ENCODE measurements around the gene DNAJC2. TPM values are rescaled to one million over a fixed set of nuclear protein-coding genes. Genes with fewer than 3 reads are reported as not detected.

The DNAJC2 gene
- total and polyA plus RNA-seq, 9 donors, result 11.1 to 29.5 (median 18.3) TPM

- WGBS, 3 donors, result 68 to 79% (median 77%) methylated on average over 2 of the region's 2 CpGs
- intact Hi-C loops (cut with DNase I), result no loop called here
- Histone ChIP-seq H3K27ac (no peak overlapping the region), H3K4me1 (ENCODE audit: insufficient read depth) (no peaks in the 10 kb centered on the region), H3K36me3 (no peaks in the 10 kb centered on the region), H3K9me3 (no peaks in the 10 kb centered on the region), H3K4me3 (no peak overlapping the region), H3K27me3 (no peaks in the 10 kb centered on the region)
- DNase-seq, result no peak
- TF ChIP-seq CTCF (IDR thresholded peaks at IDR 0.05) (no peak), EP300 (IDR thresholded peaks at IDR 0.05) (no peak), POLR2A (IDR thresholded peaks at IDR 0.05) (no peak)
Measured at GRCh38 chr7:103314852-103315251, 29.7 kb downstream of the DNAJC2 start.

- Histone ChIP-seq H3K4me1 (ENCODE audit: insufficient read depth) (no peaks in the 10 kb centered on the region), H3K9me3 (no peaks in the 10 kb centered on the region), H3K27ac (no peak overlapping the region), H3K27me3 (no peaks in the 10 kb centered on the region), H3K36me3 (no peaks in the 10 kb centered on the region), H3K4me3 (no peak overlapping the region)
- no peak for DNase-seq
- intact Hi-C loops (cut with DNase I), result no loop called here
- 57 to 64% (median 63%) methylated on average over 3 of the region's 3 CpGs for WGBS, 3 donors
- TF ChIP-seq POLR2A (IDR thresholded peaks at IDR 0.05) (no peak), EP300 (IDR thresholded peaks at IDR 0.05) (no peak), CTCF (IDR thresholded peaks at IDR 0.05) (no peak)
Measured at GRCh38 chr7:103307503-103308231, 36.9 kb downstream of the DNAJC2 start.

GRCh38 chr7:103301441-103301840 lies 43.1 kb downstream of the DNAJC2 start:
- Histone ChIP-seq H3K4me3 (no peak overlapping the region), H3K27ac (no peak overlapping the region), H3K9me3 (no peaks in the 10 kb centered on the region), H3K4me1 (ENCODE audit: insufficient read depth) (peaks cover 4% of the 10 kb centered on the region), H3K27me3 (no peaks in the 10 kb centered on the region), H3K36me3 (no peaks in the 10 kb centered on the region)
- intact Hi-C loops (cut with DNase I), result no loop called here
- TF ChIP-seq POLR2A (IDR thresholded peaks at IDR 0.05), result no peak
- TF ChIP-seq CTCF (IDR thresholded peaks at IDR 0.05), result no peak
- no peak for TF ChIP-seq EP300 (IDR thresholded peaks at IDR 0.05)
- DNase-seq, result no peak
- WGBS, 3 donors, result 55 to 61% (median 60%) methylated on average over 2 of the region's 2 CpGs

- TF ChIP-seq CTCF (IDR thresholded peaks at IDR 0.05) (no peak), POLR2A (IDR thresholded peaks at IDR 0.05) (no peak), EP300 (IDR thresholded peaks at IDR 0.05) (no peak)
- peaks cover 4% of the 10 kb centered on the region for H3K4me1 ChIP-seq (ENCODE audit: insufficient read depth)
- intact Hi-C loops (cut with DNase I), result no loop called here
- no peak for DNase-seq
- H3K36me3 ChIP-seq, result no peaks in the 10 kb centered on the region
- H3K4me3 ChIP-seq, result no peak overlapping the region
- H3K27ac ChIP-seq, result no peak overlapping the region
- no peaks in the 10 kb centered on the region for H3K27me3 ChIP-seq
- no peaks in the 10 kb centered on the region for H3K9me3 ChIP-seq
- WGBS, 3 donors, result 73 to 81% (median 76%) methylated on average over 6 of the region's 6 CpGs
Measured at GRCh38 chr7:103299660-103300059, 44.9 kb downstream of the DNAJC2 start.
